ENCODE data around the gene CMIP.
"Not testable (repeated sequence)": the region's sequence is repeated elsewhere in the genome, so short reads cannot be mapped to it uniquely, and the experiment has no call there.

CMIP gene

GRCh38 chr16:81739503-81739902 is 294.9 kb downstream of the CMIP start:
- no peaks in the 10 kb centered on the region for H3K36me3 ChIP-seq (ENCODE audit: control insufficient read depth in 1 of 2, insufficient read depth in 2 of 2, low read length in 2 of 2)
- H3K18ac ChIP-seq (ENCODE audit: low read length) = no peak overlapping the region
- H4K8ac ChIP-seq (ENCODE audit: low read depth, low read length) = no peak overlapping the region
- no peaks in the 10 kb centered on the region for H3K9me3 ChIP-seq (ENCODE audit: insufficient read depth, low read depth, low read length)
- no peak overlapping the region for H3K4ac ChIP-seq (ENCODE audit: low read depth, low read length)
- H3K14ac ChIP-seq (ENCODE audit: low read length) = no peak overlapping the region
- H2BK120ac ChIP-seq (ENCODE audit: insufficient read depth, low read length, poor library complexity) = no peak overlapping the region
- no peak overlapping the region for H2BK12ac ChIP-seq (ENCODE audit: low read length)
- H3K4me2 ChIP-seq (ENCODE audit: low read length) = no peak overlapping the region
- no peaks in the 10 kb centered on the region for H3K79me2 ChIP-seq (ENCODE audit: control insufficient read depth, insufficient read depth, low read length, poor library complexity)
- peak overlapping the region; percentile 42 for H2AK5ac ChIP-seq (ENCODE audit: low read length)
- no peak overlapping the region for H2BK5ac ChIP-seq (ENCODE audit: low read depth, low read length, poor library complexity)
- H3K27me3 ChIP-seq (ENCODE audit: insufficient read depth, low read length) = no peaks in the 10 kb centered on the region
- WGBS (ENCODE audit: extremely low coverage, insufficient coverage, insufficient read length) = no CpG with 5 or more reads among the region's 8 CpGs
- no peak overlapping the region for H3K23ac ChIP-seq (ENCODE audit: low read length)
- no peak overlapping the region for H3K27ac ChIP-seq (ENCODE audit: low read depth, low read length)
- no peak overlapping the region for H2AFZ ChIP-seq (ENCODE audit: insufficient read depth, low read length, poor library complexity)
- no peak for DNase-seq
- no peak overlapping the region for H4K91ac ChIP-seq (ENCODE audit: low read depth, low read length)
- H3K79me1 ChIP-seq (ENCODE audit: low read length) = no peaks in the 10 kb centered on the region
- H3K4me1 ChIP-seq (ENCODE audit: control insufficient read depth in 1 of 2, insufficient read depth in 2 of 2, low read length in 2 of 2) = no peaks in the 10 kb centered on the region
- H3K9ac ChIP-seq (ENCODE audit: low read length) = no peak overlapping the region
- H3K4me3 ChIP-seq (ENCODE audit: low read depth, low read length) = no peak overlapping the region
- H4K12ac ChIP-seq (ENCODE audit: low read depth, low read length) = no peak overlapping the region

- Histone ChIP-seq H3K79me1 (ENCODE audit: low read length) (no peaks in the 10 kb centered on the region), H4K12ac (ENCODE audit: low read depth, low read length) (no peak overlapping the region), H3K27ac (ENCODE audit: low read depth, low read length) (no peak overlapping the region), H3K4me1 (ENCODE audit: control insufficient read depth in 1 of 2, insufficient read depth in 2 of 2, low read length in 2 of 2) (no peaks in the 10 kb centered on the region), H2AFZ (ENCODE audit: insufficient read depth, low read length, poor library complexity) (no peak overlapping the region), H3K23ac (ENCODE audit: low read length) (no peak overlapping the region), H2AK5ac (ENCODE audit: low read length) (no peak overlapping the region), H3K36me3 (ENCODE audit: control insufficient read depth in 1 of 2, insufficient read depth in 2 of 2, low read length in 2 of 2) (no peaks in the 10 kb centered on the region), H3K4ac (ENCODE audit: low read depth, low read length) (no peak overlapping the region), H3K18ac (ENCODE audit: low read length) (no peak overlapping the region), H3K4me3 (ENCODE audit: low read depth, low read length) (no peak overlapping the region), H2BK5ac (ENCODE audit: low read depth, low read length, poor library complexity) (no peak overlapping the region), H3K9me3 (ENCODE audit: insufficient read depth, low read depth, low read length) (no peaks in the 10 kb centered on the region), H3K79me2 (ENCODE audit: control insufficient read depth, insufficient read depth, low read length, poor library complexity) (no peaks in the 10 kb centered on the region), H2BK12ac (ENCODE audit: low read length) (no peak overlapping the region), H3K27me3 (ENCODE audit: insufficient read depth, low read length) (no peaks in the 10 kb centered on the region), H4K8ac (ENCODE audit: low read depth, low read length) (no peak overlapping the region), H4K91ac (ENCODE audit: low read depth, low read length) (no peak overlapping the region), H3K9ac (ENCODE audit: low read length) (no peak overlapping the region), H3K4me2 (ENCODE audit: low read length) (no peak overlapping the region), H3K14ac (ENCODE audit: low read length) (no peak overlapping the region), H2BK120ac (ENCODE audit: insufficient read depth, low read length, poor library complexity) (no peak overlapping the region)
- WGBS (ENCODE audit: extremely low coverage, insufficient coverage, insufficient read length) = no CpG with 5 or more reads among the region's 8 CpGs
- no peak for DNase-seq
These were observed 295.6 kb downstream of the CMIP start for GRCh38 chr16:81740169-81740568.

GRCh38 chr16:81741430-81741770 is 296.8 kb downstream of the CMIP start:
- H2BK120ac ChIP-seq (ENCODE audit: insufficient read depth, low read length, poor library complexity); H3K4me1 ChIP-seq (ENCODE audit: control insufficient read depth in 1 of 2, insufficient read depth in 2 of 2, low read length in 2 of 2); H3K27ac ChIP-seq (ENCODE audit: low read depth, low read length); H2AFZ ChIP-seq (ENCODE audit: insufficient read depth, low read length, poor library complexity); DNase-seq; H3K9me3 ChIP-seq (ENCODE audit: insufficient read depth, low read depth, low read length); H3K18ac ChIP-seq (ENCODE audit: low read length); H3K4ac ChIP-seq (ENCODE audit: low read depth, low read length); H3K36me3 ChIP-seq (ENCODE audit: control insufficient read depth in 1 of 2, insufficient read depth in 2 of 2, low read length in 2 of 2); H3K9ac ChIP-seq (ENCODE audit: low read length); H3K4me3 ChIP-seq (ENCODE audit: low read depth, low read length); H3K14ac ChIP-seq (ENCODE audit: low read length); H2BK12ac ChIP-seq (ENCODE audit: low read length); H2AK5ac ChIP-seq (ENCODE audit: low read length); H3K79me1 ChIP-seq (ENCODE audit: low read length); H3K79me2 ChIP-seq (ENCODE audit: control insufficient read depth, insufficient read depth, low read length, poor library complexity); H4K12ac ChIP-seq (ENCODE audit: low read depth, low read length); H2BK5ac ChIP-seq (ENCODE audit: low read depth, low read length, poor library complexity); H3K4me2 ChIP-seq (ENCODE audit: low read length); H4K91ac ChIP-seq (ENCODE audit: low read depth, low read length); H4K8ac ChIP-seq (ENCODE audit: low read depth, low read length); H3K23ac ChIP-seq (ENCODE audit: low read length); H3K27me3 ChIP-seq (ENCODE audit: insufficient read depth, low read length): not testable (repeated sequence)
- WGBS (ENCODE audit: extremely low coverage, insufficient coverage, insufficient read length) = no CpG with 5 or more reads among the region's 6 CpGs

DNA sequence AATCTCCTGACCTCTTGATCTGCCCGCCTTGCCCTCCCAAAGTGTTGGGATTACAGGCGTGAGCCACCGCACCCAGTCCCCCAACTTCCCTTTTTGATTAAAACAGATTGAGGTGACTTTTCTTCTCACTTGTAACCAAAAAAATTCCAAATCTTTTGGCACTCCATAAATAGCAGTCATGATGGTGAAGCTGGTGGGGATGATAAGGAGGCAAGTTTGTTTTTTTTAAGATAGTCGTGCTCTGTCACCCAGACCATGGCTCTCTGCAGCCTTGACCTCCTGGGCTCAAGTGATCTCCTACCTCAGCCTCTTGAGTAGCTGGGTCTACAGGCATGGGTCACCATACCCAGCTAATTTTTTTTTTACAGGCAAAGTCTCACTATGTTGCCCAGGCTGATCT is 299.8 kb downstream of the CMIP start:
- H3K4me1 ChIP-seq (ENCODE audit: control insufficient read depth in 1 of 2, insufficient read depth in 2 of 2, low read length in 2 of 2) = peaks cover 2 to 5% of the 10 kb centered on the region in 2 experiments
- peaks cover 1% of the 10 kb centered on the region for H3K79me2 ChIP-seq (ENCODE audit: control insufficient read depth, insufficient read depth, low read length, poor library complexity)
- no peak overlapping the region for H3K18ac ChIP-seq (ENCODE audit: low read length)
- no peak overlapping the region for H3K4me2 ChIP-seq (ENCODE audit: low read length)
- no peak overlapping the region for H4K8ac ChIP-seq (ENCODE audit: low read depth, low read length)
- H2AFZ ChIP-seq (ENCODE audit: insufficient read depth, low read length, poor library complexity) = no peak overlapping the region
- no peaks in the 10 kb centered on the region for H3K27me3 ChIP-seq (ENCODE audit: insufficient read depth, low read length)
- no peak overlapping the region for H2BK120ac ChIP-seq (ENCODE audit: insufficient read depth, low read length, poor library complexity)
- H2BK5ac ChIP-seq (ENCODE audit: low read depth, low read length, poor library complexity) = no peak overlapping the region
- no peak overlapping the region for H2AK5ac ChIP-seq (ENCODE audit: low read length)
- H3K4ac ChIP-seq (ENCODE audit: low read depth, low read length) = no peak overlapping the region
- no peak overlapping the region for H3K4me3 ChIP-seq (ENCODE audit: low read depth, low read length)
- no peak for DNase-seq
- no peak overlapping the region for H3K9ac ChIP-seq (ENCODE audit: low read length)
- H3K79me1 ChIP-seq (ENCODE audit: low read length) = no peaks in the 10 kb centered on the region
- H3K9me3 ChIP-seq (ENCODE audit: insufficient read depth, low read depth, low read length) = no peaks in the 10 kb centered on the region
- no peak overlapping the region for H3K27ac ChIP-seq (ENCODE audit: low read depth, low read length)
- no CpG with 5 or more reads among the region's 4 CpGs for WGBS (ENCODE audit: extremely low coverage, insufficient coverage, insufficient read length)
- no peak overlapping the region for H3K23ac ChIP-seq (ENCODE audit: low read length)
- no peak overlapping the region for H3K14ac ChIP-seq (ENCODE audit: low read length)
- no peak overlapping the region for H4K12ac ChIP-seq (ENCODE audit: low read depth, low read length)
- no peak overlapping the region for H4K91ac ChIP-seq (ENCODE audit: low read depth, low read length)
- H3K36me3 ChIP-seq (ENCODE audit: control insufficient read depth in 1 of 2, insufficient read depth in 2 of 2, low read length in 2 of 2) = no peaks in the 10 kb centered on the region
- no peak overlapping the region for H2BK12ac ChIP-seq (ENCODE audit: low read length)

Measured in trophoblast cell (in vitro differentiated cells and primary cell).